Right forelimb (tissue), 1 donor: ENCODE measurements around the gene FAXDC2.
"Not testable (repeated sequence)": the region's sequence is repeated elsewhere in the genome, so short reads cannot be mapped to it uniquely, and the experiment has no call there.

Source experiments
- DNase-seq: peaks from one replicate; pipeline ENCODE4 v3.0.0-alpha.2; 2018

The FAXDC2 gene

GRCh38 chr5:154829589-154830218 lies 20.7 kb downstream of the FAXDC2 start:
- DNase-seq = no peak

GRCh38 chr5:154829181-154829588 lies 21.2 kb downstream of the FAXDC2 start:
- DNase-seq = no peak

DNA sequence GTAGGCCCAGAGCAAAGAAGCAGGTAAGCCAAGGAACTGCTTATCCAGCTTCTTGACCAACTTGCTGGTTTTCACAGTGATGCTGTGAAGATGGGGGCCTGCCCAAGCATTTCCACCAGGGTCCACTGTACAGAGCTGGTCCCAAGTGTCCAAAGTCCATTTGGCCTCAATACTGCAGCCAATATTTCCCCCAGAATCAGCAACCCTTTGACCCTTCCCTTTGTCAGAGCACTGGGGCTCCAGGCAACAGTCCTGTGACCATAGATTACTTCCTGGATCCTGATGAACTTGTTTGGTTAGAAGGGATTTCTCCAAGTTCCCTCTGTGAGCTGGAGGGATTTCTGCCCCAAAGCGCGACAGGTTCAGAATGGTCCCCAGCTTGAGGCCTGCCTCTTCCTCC lies 26.3 kb downstream of the FAXDC2 start:
- no peak for DNase-seq

- no peak for DNase-seq
These were observed 26.8 kb downstream of the FAXDC2 start for GRCh38 chr5:154823605-154824004.

DNA sequence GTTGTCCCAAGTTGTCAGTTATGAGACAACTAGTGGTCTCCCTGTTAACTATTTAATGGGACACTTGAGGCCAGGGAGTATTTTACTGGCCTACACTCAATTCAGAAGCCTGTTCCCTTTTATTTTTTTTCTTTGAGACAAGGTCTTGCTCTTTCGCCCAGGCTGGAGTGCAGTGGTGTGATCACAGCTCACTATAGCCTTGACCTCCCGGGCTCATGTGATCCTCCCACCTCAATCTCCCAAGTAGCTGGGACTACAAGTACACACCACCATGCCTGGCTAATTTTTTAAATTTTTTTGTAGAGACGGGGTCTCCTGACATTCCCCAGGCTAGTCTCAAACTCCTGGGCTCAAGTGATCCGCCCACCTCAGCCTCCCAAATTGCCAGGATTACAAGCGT lies 27.5 kb downstream of the FAXDC2 start:
- DNase-seq = not testable (repeated sequence)

DNA sequence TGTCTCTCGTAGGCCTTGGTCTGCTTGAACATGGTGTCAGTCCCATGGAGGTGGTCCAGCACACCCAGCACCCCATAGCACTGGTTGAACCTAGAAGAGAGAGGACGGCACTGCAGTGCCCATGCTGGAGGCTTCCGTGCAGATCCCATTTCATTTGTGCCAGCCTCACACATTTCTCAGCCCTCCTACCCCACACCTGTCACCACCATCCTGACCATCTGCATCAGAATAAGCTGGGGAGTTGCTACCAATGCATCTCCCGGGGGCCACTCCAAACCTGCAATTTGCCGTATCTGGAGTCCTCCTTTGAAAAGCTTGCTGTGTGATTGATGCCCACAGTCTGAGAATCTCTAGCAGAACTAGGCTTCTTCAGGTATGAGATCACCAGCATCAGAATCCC lies 30.0 kb downstream of the FAXDC2 start:
- DNase-seq = no peak

DNA sequence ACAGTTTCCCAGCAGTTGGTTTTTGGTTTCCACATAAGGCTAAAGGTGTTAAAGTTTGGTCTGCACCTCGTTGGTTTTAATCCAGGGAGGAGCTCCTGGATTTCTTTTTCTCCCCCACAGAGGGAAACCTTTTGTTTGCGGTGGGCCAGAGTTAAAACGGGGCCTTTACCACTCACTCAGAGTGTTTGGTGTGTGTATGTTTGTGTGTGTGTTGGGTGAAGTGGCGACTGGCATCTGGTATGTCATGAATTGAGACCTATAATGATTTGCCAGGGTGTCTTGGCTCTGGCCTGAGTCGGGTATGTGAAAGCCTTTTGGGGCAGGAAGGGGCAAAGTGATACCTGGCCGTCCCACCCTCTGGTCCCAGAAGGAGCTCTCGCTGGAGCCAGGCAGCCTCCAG lies 30.9 kb downstream of the FAXDC2 start:
- DNase-seq = no peak

GRCh38 chr5:154818471-154819116 lies 31.8 kb downstream of the FAXDC2 start:
- DNase-seq = no peak

DNA sequence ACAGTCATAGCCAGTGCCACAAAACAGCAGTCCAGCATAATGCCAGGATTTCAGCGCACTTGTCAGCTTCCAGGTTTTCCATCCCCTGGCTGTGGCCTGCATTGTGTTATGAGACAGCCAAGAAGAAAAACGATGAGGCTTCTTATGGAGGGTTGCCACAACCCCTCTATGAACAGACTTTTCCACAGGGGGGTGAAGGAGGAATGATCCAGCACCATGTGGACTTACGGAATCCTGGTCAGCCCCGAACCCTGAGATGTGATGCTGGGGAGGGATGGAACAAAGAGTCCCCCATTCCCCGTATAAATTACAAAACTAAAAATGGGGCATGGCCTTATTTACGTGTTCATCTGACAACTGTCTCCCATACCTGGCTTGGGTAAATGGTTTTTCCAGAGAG lies 32.6 kb downstream of the FAXDC2 start:
- no peak for DNase-seq

DNA sequence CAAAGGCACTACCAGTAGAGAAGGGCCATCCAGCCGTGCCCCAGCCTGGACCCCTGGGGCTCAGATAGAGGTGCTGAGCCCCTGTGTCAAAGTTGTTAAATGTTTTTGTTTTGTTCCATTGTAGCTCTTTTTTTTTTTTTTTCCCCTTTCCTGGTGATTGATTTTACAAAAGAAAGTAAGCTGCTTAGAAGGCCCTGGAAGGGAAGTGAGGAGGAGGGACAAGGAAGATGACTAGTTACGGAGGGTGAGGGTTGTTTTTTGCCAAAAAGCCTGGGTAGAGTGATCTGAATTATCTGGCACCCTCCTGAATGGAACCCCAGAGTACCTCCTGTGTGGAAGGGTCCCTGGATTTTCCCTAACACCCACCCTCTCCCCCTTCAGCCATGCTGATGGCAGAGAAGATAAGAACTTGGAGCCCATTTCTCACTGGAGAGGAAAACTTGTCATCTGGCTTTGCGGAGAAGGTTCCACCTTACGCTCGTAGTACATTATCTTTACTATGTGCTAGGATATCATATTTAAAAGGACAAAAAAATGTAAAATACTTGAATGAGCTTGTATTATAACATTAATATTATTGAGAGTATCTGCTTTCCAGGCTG lies 33.4 kb downstream of the FAXDC2 start:
- no peak for DNase-seq

- no peak for DNase-seq
These were observed 34.6 kb downstream of the FAXDC2 start for GRCh38 chr5:154815684-154816247.

DNA sequence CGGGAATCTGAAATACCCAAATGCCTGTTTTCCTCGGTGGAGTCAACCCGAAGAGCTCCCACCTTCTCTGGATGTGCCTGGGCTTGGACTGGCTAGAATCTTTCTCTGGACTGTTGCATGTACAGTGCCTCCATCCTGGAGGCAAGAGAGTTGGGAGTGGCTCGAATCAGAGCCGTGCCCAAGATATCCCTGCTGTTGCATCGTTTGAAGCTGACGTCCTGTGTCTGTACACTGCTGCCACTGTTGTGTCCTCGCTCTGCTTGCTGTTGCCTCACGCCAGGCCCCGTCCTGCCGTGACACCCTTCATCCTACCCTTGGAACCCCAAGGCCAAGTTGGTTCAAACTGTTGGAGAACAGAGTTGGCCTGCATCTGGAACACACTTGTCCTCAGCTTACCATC lies 35.4 kb downstream of the FAXDC2 start:
- DNase-seq = no peak

- DNase-seq = no peak
These were observed 36.7 kb downstream of the FAXDC2 start for GRCh38 chr5:154813736-154814135.

DNA sequence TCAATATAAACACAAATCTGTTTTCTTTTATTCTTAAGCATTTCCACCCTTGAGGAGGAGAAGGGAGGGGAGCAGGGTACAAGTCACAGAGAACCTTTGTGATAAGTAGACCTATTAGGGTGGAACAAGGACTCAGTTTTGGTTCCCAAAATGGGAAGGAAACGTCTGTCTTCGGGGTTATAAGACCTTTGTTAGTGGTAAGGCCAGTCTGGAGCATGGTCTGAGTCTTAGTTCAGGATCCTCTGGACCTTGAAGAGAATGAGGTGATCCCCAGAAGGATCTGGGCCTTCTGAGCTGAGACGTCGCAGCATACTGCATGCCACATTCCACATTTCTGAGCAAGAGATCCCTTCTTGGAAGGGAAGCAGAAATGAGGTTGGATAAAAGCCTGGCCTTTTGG lies 37.2 kb downstream of the FAXDC2 start:
- DNase-seq = no peak

DNA sequence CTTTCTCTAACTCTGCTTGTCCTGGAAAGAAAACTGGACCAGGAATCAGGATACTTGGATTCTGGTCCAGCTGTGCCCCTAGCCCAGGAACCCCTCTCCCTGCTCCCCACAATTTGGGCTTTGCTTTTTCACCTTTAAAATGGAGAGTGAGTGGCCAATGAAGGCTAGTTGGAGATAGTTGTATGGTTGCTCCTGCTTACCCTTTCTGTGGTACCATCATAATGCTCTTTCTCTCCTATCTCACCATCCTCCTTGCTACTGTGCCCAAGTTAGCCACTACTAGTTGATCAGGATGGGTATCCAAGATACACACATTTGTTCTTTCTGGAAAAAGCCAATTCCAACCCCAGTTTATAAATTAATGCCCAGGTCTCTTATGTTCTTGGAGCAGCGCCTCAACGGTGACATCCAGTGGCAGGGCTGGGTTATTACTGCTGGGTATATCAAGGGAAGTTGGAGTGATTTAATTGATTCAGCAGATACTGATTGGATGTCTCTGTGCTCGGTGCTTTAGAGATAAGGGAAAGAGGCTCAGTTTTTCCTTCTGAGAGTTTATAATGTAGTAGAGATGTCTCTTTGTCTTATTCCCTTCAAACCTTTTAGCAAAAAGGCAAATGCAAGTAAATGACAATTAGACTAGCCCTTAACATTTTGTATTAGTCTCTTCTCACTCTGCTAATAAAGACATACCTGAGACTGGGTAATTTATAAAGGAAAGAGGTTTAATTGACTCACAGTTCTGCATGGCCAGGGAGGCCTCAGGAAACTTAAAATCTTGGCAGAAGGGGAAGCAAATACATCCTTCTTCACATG lies 38.5 kb downstream of the FAXDC2 start:
- DNase-seq = peak; percentile 71

DNA sequence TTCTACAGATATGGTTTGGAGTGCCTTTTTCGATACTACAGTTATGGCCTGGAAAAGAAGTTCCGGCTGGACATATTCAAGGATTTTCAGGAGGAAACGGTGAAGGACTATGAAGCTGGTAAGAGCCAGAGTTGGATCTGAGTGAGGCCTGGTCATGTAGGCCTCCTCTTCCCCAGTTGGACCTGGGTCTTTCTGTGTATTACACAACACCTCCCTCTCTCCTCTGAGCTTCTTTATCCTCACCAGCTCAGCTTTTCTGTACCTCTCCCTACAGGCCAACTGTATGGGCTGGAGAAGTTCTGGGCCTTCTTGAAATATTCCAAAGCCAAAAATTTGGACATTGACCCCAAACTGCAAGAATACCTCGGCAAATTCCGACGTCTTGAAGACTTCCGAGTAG lies 39.2 kb downstream of the FAXDC2 start:
- no peak for DNase-seq

GRCh38 chr5:154806176-154806575 lies 44.2 kb downstream of the FAXDC2 start:
- no peak for DNase-seq

DNA sequence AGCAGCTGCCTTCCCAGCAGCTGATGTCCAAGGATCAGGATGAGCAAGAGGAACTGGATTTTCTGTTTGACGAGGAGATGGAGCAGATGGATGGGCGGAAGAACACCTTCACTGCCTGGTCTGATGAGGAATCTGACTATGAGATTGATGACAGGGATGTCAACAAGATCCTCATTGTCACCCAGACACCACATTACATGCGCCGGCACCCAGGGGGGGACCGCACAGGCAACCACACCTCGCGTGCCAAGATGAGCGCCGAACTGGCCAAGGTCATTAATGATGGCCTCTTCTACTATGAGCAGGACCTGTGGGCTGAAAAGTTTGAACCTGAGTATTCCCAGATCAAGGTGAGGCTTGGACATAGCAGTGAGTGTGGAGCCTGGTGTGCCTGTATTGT lies 48.4 kb downstream of the FAXDC2 start:
- DNase-seq = no peak

DNA sequence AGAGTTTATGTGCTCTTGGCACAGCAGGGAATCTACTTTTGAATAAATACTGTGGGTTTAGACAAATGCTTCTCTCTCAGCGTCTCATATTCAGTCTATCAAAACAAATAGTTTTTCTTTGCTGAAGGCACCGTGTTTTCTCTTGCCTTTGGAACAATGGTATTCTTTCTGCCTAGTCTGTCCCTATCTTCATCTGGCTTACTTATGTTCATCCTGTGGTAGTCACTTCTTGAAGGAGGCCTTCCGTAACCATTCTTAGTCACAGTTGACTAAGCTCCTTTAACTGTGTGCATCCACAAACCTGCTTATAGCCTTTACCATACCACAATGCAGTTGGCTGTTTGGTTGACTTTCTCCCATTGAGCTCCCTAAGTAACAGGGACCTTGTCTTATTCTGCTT lies 49.3 kb downstream of the FAXDC2 start:
- no peak for DNase-seq

GRCh38 chr5:154800582-154800981 lies 49.8 kb downstream of the FAXDC2 start:
- DNase-seq = no peak

DNA sequence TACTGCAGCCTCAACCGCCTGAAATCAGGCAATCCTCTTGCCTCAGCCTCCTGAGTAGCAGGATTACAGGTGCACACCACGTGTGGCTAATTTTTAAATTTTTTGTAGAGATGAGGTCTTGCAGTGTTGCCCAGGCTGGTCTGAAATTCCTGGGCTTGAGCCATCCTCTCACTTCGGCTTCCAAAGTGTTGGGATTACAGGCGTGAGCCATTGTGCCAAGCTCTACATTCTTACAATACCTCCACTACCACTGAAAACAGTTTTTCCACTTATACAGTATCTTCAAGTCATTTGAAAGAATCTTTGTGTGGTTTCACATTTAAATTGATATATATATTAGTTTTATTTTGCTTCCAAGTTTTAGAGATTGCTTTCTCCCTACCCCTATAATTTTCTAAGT lies 52.6 kb downstream of the FAXDC2 start:
- DNase-seq = no peak

GRCh38 chr5:154795235-154795596 lies 55.2 kb downstream of the FAXDC2 start:
- DNase-seq = no peak

DNA sequence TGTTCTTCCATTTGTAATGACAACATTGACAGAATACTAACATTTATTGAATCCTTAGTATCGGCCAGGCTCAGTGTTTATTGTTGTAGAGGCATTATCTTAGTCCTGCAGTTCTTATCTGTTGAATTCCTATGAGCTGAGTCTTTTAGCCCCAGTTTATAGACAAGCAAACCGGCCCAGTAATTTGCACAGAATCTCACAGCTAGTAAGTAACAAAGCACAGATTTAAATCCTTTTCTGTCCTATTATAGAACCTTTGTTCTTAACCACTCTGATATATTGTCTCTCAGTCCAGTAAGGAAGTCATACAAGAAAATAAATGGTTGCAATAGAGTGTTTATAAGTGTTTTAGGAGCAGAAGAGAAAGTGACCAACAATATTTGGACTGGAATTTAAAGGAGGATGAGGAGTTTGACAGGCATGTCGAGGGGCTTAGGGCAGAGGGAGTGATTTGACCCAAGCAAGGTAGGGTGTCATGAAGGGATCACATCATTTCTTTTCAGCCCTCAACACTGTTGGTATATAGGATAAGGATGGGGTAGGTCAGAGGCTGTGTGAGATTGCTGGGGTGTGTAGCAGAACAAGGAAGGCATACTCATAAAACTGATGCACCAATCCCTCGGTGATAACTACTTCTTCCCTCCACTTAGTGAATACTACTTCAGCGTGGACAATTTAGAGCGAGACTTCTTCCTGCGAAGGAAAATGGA lies 55.7 kb downstream of the FAXDC2 start:
- DNase-seq = no peak
